Mesodermal cell (in vitro differentiated cells): ENCODE results near the gene PLPP3.

ENCODE experiments used
- H3K27ac ChIP-seq: 2 replicates; pipeline ENCODE4 v1.7.0; 2013; ENCODE audit warnings: mild to moderate bottlenecking, low read depth, low read length, moderate library complexity; ENCODE audit not compliant: severe bottlenecking
- H3K36me3 ChIP-seq: 2 replicates; pipeline ENCODE4 v1.7.1; 2013; ENCODE audit warnings: mild to moderate bottlenecking, low read length, moderate library complexity; ENCODE audit not compliant: control insufficient read depth, insufficient read depth
- H3K4me1 ChIP-seq: one replicate; pipeline ENCODE4 v1.7.1; 2013; ENCODE audit warnings: mild to moderate bottlenecking, low read length; ENCODE audit not compliant: insufficient read depth, control insufficient read depth, poor library complexity, severe bottlenecking
- H3K4me3 ChIP-seq: 2 replicates; pipeline ENCODE4 v1.7.0; 2013; ENCODE audit warnings: low read length, control low read depth, mild to moderate bottlenecking; ENCODE audit not compliant: insufficient read depth, poor library complexity, severe bottlenecking; ENCODE audit errors: extremely low read depth
- H3K9me3 ChIP-seq: 2 replicates; pipeline ENCODE4 v1.7.1; 2013; ENCODE audit warnings: mild to moderate bottlenecking, low read length, moderate library complexity; ENCODE audit not compliant: control insufficient read depth
- WGBS, 2 experiments: methylation state at CpG; one replicate each; pipeline ENCODE4 v1.1.5; 2013; ENCODE audit warnings: missing lambda C conversion rate in 2 of 2; ENCODE audit not compliant: insufficient coverage in 2 of 2; 5-methylcytosine and 5-hydroxymethylcytosine counted together

Gene PLPP3

GRCh38 chr1:56562891-56563452 is 16.4 kb downstream of the PLPP3 start:
- H3K27ac ChIP-seq: no peak overlapping the region
- H3K4me3 ChIP-seq: no peak overlapping the region
- WGBS, 2 experiments: 30% methylated on average over 2 of the region's 2 CpGs; no CpG with 5 or more reads in 1 of the 2 experiments
- H3K9me3 ChIP-seq: no peaks in the 10 kb centered on the region
- H3K36me3 ChIP-seq: no peaks in the 10 kb centered on the region
- peaks cover 19% of the 10 kb centered on the region for H3K4me1 ChIP-seq

- Histone ChIP-seq H3K4me1 (peaks cover 18% of the 10 kb centered on the region), H3K9me3 (no peaks in the 10 kb centered on the region), H3K27ac (no peak overlapping the region), H3K4me3 (no peak overlapping the region), H3K36me3 (no peaks in the 10 kb centered on the region)
- WGBS, 2 experiments: 92 to 100% methylated on average over 3 to 5 of the region's 8 CpGs
These were observed 17.9 kb downstream of the PLPP3 start for GRCh38 chr1:56561227-56562019.

GRCh38 chr1:56557746-56558145 is 21.6 kb downstream of the PLPP3 start:
- Histone ChIP-seq H3K4me3 (no peak overlapping the region), H3K36me3 (no peaks in the 10 kb centered on the region), H3K9me3 (no peaks in the 10 kb centered on the region), H3K4me1 (peaks cover 3% of the 10 kb centered on the region), H3K27ac (no peak overlapping the region)
- WGBS, 2 experiments: 97 to 98% methylated on average over 5 to 6 of the region's 7 CpGs

GRCh38 chr1:56555448-56555847 is 23.9 kb downstream of the PLPP3 start:
- WGBS, 2 experiments: no CpG with 5 or more reads among the region's 2 CpGs
- Histone ChIP-seq H3K27ac (no peak overlapping the region), H3K4me3 (no peak overlapping the region), H3K4me1 (peaks cover 6% of the 10 kb centered on the region), H3K9me3 (no peaks in the 10 kb centered on the region), H3K36me3 (no peaks in the 10 kb centered on the region)

- Histone ChIP-seq H3K4me1 (peaks cover 10% of the 10 kb centered on the region), H3K27ac (no peak overlapping the region), H3K36me3 (no peaks in the 10 kb centered on the region), H3K4me3 (no peak overlapping the region), H3K9me3 (no peaks in the 10 kb centered on the region)
- 100% methylated on average over 1 of the region's 1 CpG; no CpG with 5 or more reads in 1 of the 2 experiments for WGBS, 2 experiments
These were observed 26.3 kb downstream of the PLPP3 start for GRCh38 chr1:56553046-56553445.

GRCh38 chr1:56552349-56552748 is 27.0 kb downstream of the PLPP3 start:
- Histone ChIP-seq H3K9me3 (no peaks in the 10 kb centered on the region), H3K4me1 (peaks cover 10% of the 10 kb centered on the region), H3K27ac (no peak overlapping the region), H3K36me3 (no peaks in the 10 kb centered on the region), H3K4me3 (no peak overlapping the region)

GRCh38 chr1:56551691-56552090 is 27.7 kb downstream of the PLPP3 start:
- H3K4me3 ChIP-seq: no peak overlapping the region
- H3K36me3 ChIP-seq: no peaks in the 10 kb centered on the region
- H3K9me3 ChIP-seq: no peaks in the 10 kb centered on the region
- WGBS, 2 experiments: 100% methylated on average over 1 to 2 of the region's 3 CpGs
- H3K4me1 ChIP-seq: peaks cover 10% of the 10 kb centered on the region
- H3K27ac ChIP-seq: no peak overlapping the region

- Histone ChIP-seq H3K36me3 (no peaks in the 10 kb centered on the region), H3K4me1 (peaks cover 10% of the 10 kb centered on the region), H3K27ac (peak overlapping the region; percentile 67), H3K9me3 (no peaks in the 10 kb centered on the region), H3K4me3 (no peak overlapping the region)
- WGBS, 2 experiments: 46 to 57% methylated on average over 1 to 2 of the region's 4 CpGs
These were observed 28.5 kb downstream of the PLPP3 start for GRCh38 chr1:56550859-56551188.

GRCh38 chr1:56550138-56550858 is 29.1 kb downstream of the PLPP3 start:
- WGBS, 2 experiments: 14 to 60% methylated on average over 1 of the region's 5 CpGs
- peak overlapping the region; percentile 67 for H3K27ac ChIP-seq
- H3K4me1 ChIP-seq: peaks cover 10% of the 10 kb centered on the region
- no peaks in the 10 kb centered on the region for H3K9me3 ChIP-seq
- no peak overlapping the region for H3K4me3 ChIP-seq
- no peaks in the 10 kb centered on the region for H3K36me3 ChIP-seq

- Histone ChIP-seq H3K4me1 (peaks cover 10% of the 10 kb centered on the region), H3K9me3 (no peaks in the 10 kb centered on the region), H3K36me3 (no peaks in the 10 kb centered on the region), H3K4me3 (no peak overlapping the region), H3K27ac (no peak overlapping the region)
These were observed 30.8 kb downstream of the PLPP3 start for GRCh38 chr1:56548571-56548970.

- peaks cover 10% of the 10 kb centered on the region for H3K4me1 ChIP-seq
- WGBS, 2 experiments: 67 to 90% methylated on average over 1 to 2 of the region's 2 CpGs
- H3K27ac ChIP-seq: no peak overlapping the region
- no peaks in the 10 kb centered on the region for H3K9me3 ChIP-seq
- H3K4me3 ChIP-seq: no peak overlapping the region
- H3K36me3 ChIP-seq: no peaks in the 10 kb centered on the region
These were observed 31.4 kb downstream of the PLPP3 start for GRCh38 chr1:56547977-56548376.
